G401 (cell line): Measurements from ENCODE around the gene AFF1. TPM values are rescaled to one million over a fixed set of nuclear protein-coding genes. Genes with fewer than 3 reads are reported as not detected.
A peak's percentile ranks its signal among the peaks of the same experiment; 100 is the strongest.

Source experiments
- DNase-seq: peaks from one replicate; pipeline ENCODE4 v3.0.0-alpha.2; 2015; ENCODE audit warnings: low spot score
- in situ Hi-C: cut with HindIII; loops from 2 replicates; pipeline ENCODE4 v1.10.0; 2016; ENCODE audit warnings: low sequenced_read_pairs, mixed read lengths
- total RNA-seq: library from RNA; depleted of rRNA; stranded (reverse); fragments of >200 nt; shearing (Covaris generic); gene quantifications from 2 replicates; pipeline ENCODE4 v1.2.3, GENCODE V29; 2014

Gene AFF1
- total RNA-seq, 1 experiment from 2014 or later = 0.61 TPM

DNA sequence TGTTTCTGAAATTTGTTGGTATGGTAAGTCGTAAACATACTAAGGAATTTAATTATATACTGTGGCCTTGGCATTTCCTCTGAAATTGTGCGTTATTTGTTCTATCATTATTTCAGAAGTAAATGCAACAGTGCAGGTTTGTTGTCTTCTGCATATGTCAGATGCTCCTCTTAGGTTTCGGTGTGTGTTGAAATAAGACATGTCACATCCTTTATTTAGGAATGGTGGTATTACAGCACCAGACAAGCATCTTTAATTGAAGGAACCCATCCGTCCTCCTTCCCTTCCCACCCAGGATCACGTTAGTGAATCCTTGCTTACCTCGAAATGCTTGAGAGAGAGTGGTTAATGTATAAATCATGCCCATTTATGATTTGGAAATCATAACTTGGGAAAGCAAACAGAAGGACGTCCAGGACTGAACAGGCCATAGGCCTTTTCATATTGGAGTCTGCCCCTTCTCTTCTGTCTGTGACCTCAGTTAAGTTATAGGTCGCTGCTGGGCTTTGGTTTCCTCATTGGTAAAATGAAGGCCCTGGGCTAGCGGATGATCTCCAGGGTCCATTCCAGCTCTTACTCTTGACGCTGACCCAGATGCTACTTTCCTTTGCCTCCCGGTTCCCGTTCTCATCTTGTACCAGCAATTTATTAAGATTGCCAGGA, 151.5 kb downstream of the AFF1 start:
- in situ Hi-C loops = no loop called here
- no peak for DNase-seq

DNA sequence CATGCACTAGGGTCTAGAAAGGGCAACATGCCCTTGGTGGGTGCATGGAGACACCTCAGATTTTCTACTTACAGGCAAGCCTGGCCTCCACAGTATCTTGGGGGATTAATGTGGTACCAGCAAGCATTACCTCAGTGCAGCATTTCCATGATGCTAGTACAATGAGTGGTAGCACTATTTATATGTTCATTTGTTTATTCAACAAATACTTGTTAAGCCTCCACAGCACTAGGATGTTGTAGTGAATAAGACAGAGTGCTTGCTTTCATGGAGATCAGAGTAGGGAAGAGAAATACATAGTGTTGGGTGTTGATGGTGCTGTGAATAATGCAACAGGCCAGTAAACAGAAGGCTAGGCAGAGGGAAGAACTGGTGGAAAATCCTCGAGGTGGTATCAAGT, 152.2 kb downstream of the AFF1 start:
- in situ Hi-C loops = no loop called here
- no peak for DNase-seq

DNA sequence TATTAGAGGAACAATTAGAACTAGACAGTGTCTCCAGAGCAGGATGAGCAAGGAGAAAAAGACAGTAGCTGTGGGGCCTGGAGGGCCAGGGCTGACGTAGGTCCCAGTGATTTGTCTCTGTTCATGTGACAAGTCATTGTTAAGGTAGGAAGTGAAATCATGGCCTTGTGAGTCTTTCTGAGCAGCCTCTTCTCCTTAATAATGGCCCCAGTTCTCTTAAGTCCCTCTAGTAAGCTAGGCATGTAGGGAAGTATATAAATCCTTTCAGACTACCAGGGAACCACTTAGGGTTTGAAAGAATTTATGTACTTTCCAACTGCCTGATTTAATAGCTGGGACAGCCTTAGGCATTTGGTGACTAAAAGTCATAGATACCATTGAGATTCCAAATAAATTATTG, 152.6 kb downstream of the AFF1 start:
- in situ Hi-C loops = no loop called here

DNA sequence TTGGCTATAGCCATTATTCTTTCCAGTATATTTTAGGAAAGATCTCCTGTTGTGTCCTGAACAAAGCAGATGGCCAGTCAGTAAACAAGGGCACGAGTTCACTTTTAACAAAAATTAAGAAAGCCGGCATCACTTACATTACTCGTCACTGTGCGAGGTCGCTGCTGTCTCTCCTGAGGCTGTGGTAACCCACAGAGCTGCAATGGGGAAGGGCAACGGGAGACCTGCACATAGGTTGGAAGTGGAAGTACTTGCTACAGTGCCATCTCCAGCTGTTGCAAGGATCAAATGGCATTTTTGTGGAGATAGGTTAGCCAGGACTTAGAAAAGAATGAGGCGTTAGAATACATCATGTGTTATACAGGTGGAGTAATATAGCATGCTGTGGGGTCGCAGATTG, 153.4 kb downstream of the AFF1 start:
- in situ Hi-C loops = no loop called here

More for the DNA sequence above, 152.6 kb downstream of the AFF1 start:
- DNase-seq = no peak

GRCh38 chr4:87089368-87089767, 154.6 kb downstream of the AFF1 start:
- DNase-seq = no peak
- in situ Hi-C loops = no loop called here

More for the DNA sequence above, 153.4 kb downstream of the AFF1 start:
- DNase-seq = peak; percentile 43

- in situ Hi-C loops = no loop called here
- DNase-seq = no peak
Observed at GRCh38 chr4:87090305-87090704, 155.5 kb downstream of the AFF1 start.

DNA sequence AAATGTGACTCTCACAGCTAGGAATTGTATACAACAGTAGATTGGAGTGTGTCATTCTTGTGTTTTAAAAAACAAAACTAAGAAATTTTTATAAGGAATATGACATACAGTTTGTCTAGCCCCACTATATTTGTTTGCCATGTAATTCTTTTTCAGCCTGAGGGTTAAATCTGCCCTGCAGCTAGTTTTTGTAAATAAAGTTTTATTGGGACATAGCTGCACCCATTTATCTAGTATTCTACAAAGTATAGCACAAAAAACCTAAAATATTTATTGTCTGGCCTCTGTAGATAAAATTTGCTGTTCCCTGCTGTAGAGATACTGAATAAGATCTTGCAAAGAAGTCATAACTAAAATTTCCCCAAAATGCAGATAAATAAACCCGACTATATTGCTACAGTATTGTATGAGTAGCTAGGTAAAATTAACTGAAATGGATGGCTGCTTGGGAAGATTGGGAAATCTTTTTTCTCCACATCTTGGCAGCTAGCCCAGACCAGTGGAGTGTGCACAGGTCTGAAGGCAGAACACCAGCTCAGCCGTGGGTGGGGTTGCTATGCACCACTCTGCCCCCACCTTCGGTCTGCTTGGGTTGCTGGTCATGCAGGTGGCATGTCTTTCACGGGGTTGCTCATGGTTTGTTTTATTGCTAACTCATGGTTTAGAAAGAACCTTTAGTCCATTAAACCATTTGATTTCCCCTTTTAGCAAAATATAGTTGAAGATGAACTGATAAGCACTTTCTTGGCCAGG, 157.8 kb downstream of the AFF1 start:
- in situ Hi-C loops = no loop called here
- peak; percentile 40 for DNase-seq

DNA sequence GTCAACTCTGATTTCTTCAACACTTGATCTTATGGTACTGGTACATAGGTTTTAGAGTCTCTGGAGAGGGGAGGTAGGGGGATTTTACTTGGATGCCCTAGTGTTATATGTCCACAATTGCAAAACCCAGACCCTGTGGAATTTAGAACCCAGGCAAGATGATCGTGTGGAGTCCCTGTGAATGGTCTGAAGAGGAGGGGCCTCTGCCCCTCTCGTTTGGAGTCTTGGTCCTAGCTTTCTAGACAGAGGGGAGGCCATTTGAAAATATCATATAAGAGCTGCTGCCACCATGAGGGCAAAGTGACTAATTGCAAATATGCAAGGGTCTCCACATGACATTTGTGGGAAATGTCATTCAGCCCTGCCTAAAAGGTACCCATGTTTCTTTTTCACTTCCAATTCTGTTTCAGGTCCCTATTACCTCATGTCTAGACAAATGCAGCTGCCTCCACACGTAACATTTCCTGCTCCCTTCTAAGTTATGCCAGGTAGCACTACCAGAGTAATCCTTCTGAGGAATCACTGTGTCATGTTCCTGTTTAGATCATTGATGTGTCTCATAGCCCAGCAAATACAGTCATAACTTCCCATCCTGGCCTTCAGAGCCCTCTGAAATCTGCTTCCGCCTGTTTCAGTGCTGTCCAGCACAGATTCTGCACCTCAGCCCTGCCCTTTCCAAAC, 158.8 kb downstream of the AFF1 start:
- in situ Hi-C loops = no loop called here
- DNase-seq = peak; percentile 63

DNA sequence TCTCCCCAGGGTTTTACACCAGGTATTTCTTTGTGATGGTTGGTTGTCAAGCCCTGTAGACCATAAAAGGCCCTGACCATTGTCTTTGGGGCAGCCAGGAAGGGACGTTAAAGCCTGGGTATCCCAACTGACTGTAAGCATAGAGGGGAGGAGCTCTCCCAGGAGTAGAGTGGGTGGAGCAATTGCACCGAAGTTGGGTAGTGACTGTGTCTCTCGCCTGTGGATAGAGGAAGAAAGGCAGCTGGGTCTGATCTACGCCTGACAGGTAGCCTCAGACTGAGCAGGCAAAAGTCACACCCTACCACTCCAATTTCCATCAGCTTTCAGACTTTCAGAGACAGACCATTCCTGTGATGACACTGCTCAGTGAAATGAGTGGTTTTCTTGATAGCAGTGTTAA, 162.3 kb downstream of the AFF1 start:
- DNase-seq = no peak
- in situ Hi-C loops = no loop called here

DNA sequence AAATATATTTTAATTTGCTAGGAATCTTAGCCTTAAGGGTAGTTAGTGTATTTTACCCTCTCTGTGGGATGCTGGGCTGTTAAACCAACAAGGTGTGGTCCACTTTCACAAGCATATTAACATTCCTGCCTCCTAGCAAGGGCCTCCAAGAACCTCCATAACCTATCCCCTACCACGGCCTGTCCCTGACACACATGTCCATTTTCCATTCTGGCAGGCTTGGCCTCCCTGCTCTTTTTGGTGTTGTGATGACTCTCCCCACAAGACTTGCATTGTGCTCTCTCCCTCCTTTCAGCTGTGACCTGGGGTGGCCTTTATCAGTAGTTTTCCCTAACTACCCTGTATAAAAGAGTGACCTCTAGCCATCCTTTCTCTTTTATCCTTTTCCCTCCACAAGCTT, 165.4 kb downstream of the AFF1 start:
- in situ Hi-C loops = no loop called here
- no peak for DNase-seq

GRCh38 chr4:87101543-87102199, 166.9 kb downstream of the AFF1 start:
- DNase-seq = no peak
- in situ Hi-C loops = no loop called here

GRCh38 chr4:87103086-87103485, 168.3 kb downstream of the AFF1 start:
- no peak for DNase-seq
- in situ Hi-C loops = no loop called here

- DNase-seq = no peak
- in situ Hi-C loops = no loop called here
Observed at GRCh38 chr4:87103691-87104187, 168.9 kb downstream of the AFF1 start.

GRCh38 chr4:87105101-87105845, 170.5 kb downstream of the AFF1 start:
- DNase-seq = no peak
- in situ Hi-C loops = no loop called here

- in situ Hi-C loops = no loop called here
- DNase-seq = peak; percentile 21
Observed at GRCh38 chr4:87108142-87108546, 173.3 kb downstream of the AFF1 start.

GRCh38 chr4:87109121-87109520, 174.3 kb downstream of the AFF1 start:
- DNase-seq = no peak
- in situ Hi-C loops = no loop called here

GRCh38 chr4:87109945-87110344, 175.1 kb downstream of the AFF1 start:
- in situ Hi-C loops = no loop called here
- no peak for DNase-seq

- in situ Hi-C loops = no loop called here
- DNase-seq = no peak
Observed at GRCh38 chr4:87112063-87112462, 177.3 kb downstream of the AFF1 start.
